Mononuclear cell (primary cell): Measurements from ENCODE around the gene SPATA46. TPM values are rescaled to one million over a fixed set of nuclear protein-coding genes. Genes with fewer than 3 reads are reported as not detected.

Experiments
- H3K27me3 ChIP-seq: 2 replicates; pipeline ENCODE4 v1.6.0; 2011; ENCODE audit warnings: low read length, control low read depth; ENCODE audit not compliant: insufficient read depth
- H3K4me1 ChIP-seq: 2 replicates; pipeline ENCODE4 v1.5.1; 2011; ENCODE audit warnings: mild to moderate bottlenecking, low read length, control low read depth; ENCODE audit not compliant: insufficient read depth
- H3K4me3 ChIP-seq: 2 replicates; pipeline ENCODE4 v1.5.1; 2011; ENCODE audit warnings: mild to moderate bottlenecking, low read length, moderate library complexity
- H3K9me3 ChIP-seq: 2 replicates; pipeline ENCODE4 v1.5.1; 2011; ENCODE audit warnings: low read depth, mild to moderate bottlenecking, control low read depth, low read length
- total RNA-seq: library from RNA; depleted of rRNA; stranded (reverse); fragments of >200 nt; gene quantifications from one replicate; pipeline ENCODE4 v1.2.3, GENCODE V29; 2012

Gene SPATA46
- total RNA-seq, 1 donor: not detected

DNA sequence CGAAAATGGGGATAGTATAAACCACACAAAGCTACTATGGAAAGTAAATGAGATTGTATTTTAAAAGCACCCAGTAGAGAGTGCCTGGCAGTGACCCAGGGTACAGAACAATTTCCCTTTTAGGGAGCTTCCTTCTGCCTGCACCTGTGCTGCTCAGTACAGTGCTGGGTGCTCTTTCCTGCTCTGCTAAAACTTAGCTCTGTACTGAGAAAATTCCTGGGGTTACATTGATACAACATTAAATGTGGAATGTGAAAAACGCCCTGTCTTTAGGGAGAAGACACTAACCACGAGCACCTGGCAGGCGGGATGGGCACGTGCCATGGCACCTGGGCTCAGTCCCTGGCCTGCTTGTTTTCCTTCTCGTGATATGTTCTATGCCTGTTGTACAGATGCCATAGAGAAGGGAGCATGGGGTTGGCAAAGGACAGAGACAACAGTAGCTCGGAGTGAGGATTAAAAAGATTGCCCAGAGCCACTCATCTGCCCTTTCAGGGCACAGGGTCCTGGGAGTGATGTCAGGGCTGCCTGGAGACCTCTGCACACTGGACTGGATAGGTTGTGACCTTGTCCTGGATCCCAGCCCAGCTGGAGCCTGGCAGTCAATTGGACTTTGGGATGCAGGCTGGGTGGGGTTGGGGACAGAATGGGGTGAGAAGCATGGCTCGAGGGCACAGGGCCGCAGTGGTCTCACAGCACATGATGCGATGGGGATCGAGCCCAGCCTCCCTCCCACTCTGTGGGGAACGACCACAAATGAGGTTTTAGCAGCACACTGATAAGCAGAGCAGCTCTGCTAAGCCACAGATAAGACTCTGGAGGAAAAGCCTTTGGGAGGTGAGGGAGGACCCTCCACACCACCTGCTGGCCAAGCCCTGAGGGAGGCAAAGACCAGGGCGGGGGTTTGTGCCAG, 4.2 kb downstream of the SPATA46 start:
- no peak overlapping the region for H3K4me3 ChIP-seq
- H3K27me3 ChIP-seq: no peaks in the 10 kb centered on the region
- H3K9me3 ChIP-seq: no peaks in the 10 kb centered on the region
- no peaks in the 10 kb centered on the region for H3K4me1 ChIP-seq

DNA sequence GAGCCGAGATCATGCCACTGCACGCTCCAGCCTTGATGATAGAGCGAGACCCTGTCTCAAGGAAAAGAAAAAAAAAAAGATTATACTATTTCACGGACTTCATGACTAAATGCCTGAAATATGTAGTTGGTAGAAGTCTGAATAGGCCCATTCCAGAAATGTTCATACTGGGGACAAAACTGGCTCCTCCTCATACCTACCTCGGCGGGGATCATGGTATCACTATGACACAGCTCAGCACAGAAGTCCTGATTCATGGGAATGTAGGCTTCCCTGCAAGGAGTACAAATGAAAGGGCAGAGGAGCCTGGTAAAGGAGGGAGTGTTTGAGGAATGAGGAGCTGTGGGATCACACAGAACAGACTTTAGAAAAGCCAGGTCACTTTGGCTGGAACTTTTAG, 5.0 kb downstream of the SPATA46 start:
- H3K9me3 ChIP-seq: no peaks in the 10 kb centered on the region
- no peak overlapping the region for H3K4me3 ChIP-seq
- H3K27me3 ChIP-seq: no peaks in the 10 kb centered on the region
- H3K4me1 ChIP-seq: no peaks in the 10 kb centered on the region

DNA sequence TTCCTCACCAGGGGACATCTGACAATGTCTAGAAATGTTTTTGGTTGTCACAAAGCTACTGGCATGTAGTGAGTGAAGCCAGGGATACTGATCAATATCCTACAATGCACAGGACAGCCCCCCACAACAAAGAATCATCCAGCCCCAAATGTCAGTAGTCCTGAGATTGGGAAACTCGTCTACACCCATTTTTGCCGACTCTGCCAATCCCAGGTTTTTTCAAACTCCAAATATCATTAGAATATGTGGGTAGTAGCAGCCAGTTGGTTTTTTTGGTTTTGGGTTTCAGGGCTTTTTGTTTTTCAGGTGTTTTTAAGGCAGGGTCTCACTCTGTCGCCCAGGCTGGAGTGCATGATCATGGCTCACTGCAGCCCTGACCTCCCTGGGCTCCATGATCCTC, 5.9 kb downstream of the SPATA46 start:
- H3K4me3 ChIP-seq: no peak overlapping the region
- H3K27me3 ChIP-seq: no peaks in the 10 kb centered on the region
- H3K4me1 ChIP-seq: no peaks in the 10 kb centered on the region
- H3K9me3 ChIP-seq: no peaks in the 10 kb centered on the region

DNA sequence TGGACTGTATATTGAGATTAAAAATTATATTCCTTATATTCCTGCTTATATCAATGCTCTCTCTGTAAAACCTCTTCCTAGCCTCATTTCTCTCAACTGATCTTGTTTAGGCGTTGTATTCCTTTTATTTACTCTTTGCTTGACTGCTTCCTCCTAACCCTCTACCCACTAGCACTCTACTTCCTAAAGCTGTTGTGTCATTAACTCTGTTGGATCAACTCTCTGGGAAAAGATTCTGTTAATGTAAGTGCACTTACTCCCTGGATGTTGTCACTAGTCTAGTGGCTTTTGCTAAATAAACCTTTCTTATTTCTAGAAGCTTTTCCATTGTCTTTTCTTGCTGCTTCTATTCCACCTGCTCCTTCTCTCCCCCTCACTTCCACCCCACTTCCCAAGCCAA, 6.5 kb downstream of the SPATA46 start:
- Histone ChIP-seq H3K9me3 (no peaks in the 10 kb centered on the region), H3K27me3 (no peaks in the 10 kb centered on the region), H3K4me3 (no peak overlapping the region), H3K4me1 (no peaks in the 10 kb centered on the region)

DNA sequence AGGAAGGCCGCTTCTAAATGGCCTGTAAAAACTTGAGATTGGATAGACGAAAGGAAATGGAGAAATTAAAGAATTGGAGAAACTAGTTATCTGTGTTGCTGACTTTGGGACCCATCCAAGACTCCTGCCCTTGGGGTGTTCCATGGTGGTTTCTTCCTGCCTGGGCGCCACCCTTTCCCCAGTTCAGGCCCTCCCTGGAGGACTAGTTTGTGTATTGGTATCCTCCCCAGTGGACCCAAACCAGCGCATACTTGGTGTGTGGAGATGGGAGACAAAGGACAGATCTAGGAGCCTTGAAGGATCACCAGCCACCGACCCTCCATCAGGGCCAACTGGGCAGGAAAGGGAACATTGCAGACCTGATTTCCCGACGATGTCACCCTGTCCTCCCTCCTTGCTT, 7.1 kb downstream of the SPATA46 start:
- no peak overlapping the region for H3K4me3 ChIP-seq
- no peaks in the 10 kb centered on the region for H3K9me3 ChIP-seq
- H3K4me1 ChIP-seq: no peaks in the 10 kb centered on the region
- no peaks in the 10 kb centered on the region for H3K27me3 ChIP-seq

DNA sequence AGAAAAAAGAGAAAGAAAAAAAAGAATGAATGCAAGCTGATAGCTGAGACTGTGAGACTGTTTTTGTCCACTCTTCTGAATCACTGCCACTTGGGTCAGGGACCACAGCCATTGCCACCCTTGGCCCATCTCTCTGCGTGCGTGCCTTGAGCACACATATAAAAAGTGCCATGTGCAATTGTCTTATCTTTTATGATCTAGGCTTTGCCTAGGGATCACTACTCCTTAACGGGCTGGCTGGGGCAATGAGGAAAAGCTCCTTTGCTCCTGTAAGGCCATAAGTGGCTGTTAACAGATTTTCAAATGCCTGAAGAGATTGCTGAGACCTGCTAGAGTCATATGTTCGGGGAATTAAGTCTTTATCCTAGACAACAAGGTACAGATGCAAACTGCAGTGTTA, 8.2 kb downstream of the SPATA46 start:
- Histone ChIP-seq H3K4me1 (no peaks in the 10 kb centered on the region), H3K4me3 (no peak overlapping the region), H3K9me3 (no peaks in the 10 kb centered on the region), H3K27me3 (no peaks in the 10 kb centered on the region)

DNA sequence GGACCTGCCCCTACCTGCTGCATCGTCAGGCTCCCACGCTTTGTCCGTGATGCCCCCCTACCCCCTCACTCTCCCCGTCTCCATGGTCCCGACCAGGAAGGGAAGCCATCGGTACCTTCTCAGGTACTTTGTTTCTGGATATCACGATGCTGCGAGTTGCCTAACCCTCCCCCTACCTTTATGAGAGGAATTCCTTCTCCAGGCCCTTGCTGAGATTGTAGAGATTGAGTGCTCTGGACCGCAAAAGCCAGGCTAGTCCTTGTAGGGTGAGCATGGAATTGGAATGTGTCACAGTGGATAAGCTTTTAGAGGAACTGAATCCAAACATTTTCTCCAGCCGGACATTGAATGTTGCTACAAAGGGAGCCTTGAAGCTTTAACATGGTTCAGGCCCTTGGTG, 8.9 kb downstream of the SPATA46 start:
- no peak overlapping the region for H3K4me3 ChIP-seq
- no peaks in the 10 kb centered on the region for H3K4me1 ChIP-seq
- no peaks in the 10 kb centered on the region for H3K27me3 ChIP-seq
- no peaks in the 10 kb centered on the region for H3K9me3 ChIP-seq

DNA sequence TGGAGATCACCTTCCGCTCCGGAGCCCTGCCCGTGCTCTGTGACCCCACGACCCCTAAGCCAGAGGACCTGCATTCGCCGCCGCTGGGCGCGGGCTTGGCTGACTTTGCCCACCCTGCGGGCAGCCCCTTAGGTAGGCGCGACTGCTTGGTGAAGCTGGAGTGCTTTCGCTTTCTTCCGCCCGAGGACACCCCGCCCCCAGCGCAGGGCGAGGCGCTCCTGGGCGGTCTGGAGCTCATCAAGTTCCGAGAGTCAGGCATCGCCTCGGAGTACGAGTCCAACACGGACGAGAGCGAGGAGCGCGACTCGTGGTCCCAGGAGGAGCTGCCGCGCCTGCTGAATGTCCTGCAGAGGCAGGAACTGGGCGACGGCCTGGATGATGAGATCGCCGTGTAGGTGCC, 9.6 kb downstream of the SPATA46 start:
- H3K9me3 ChIP-seq: no peaks in the 10 kb centered on the region
- H3K4me1 ChIP-seq: no peaks in the 10 kb centered on the region
- H3K4me3 ChIP-seq: no peak overlapping the region
- H3K27me3 ChIP-seq: no peaks in the 10 kb centered on the region

DNA sequence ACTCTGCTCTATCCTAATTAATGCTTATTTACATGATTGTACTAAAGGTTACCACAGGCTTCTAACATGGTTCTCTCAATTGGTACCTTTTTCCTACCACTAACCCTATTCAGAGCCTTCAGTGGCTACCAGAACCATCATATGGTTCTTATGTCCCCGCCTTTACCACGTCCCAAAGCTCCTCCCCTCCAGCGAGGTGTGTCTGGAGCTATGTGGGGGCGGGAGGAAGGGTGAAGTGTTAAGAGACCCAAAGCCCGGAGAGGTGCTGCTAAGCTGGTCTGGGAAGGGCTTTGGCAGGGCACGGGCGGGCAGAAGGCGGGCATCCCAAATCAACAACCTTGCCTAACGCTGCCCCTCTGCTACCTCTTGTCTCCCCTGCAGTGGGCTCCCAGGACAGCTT, 10.0 kb downstream of the SPATA46 start:
- Histone ChIP-seq H3K9me3 (no peaks in the 10 kb centered on the region), H3K4me1 (no peaks in the 10 kb centered on the region), H3K4me3 (no peak overlapping the region), H3K27me3 (no peaks in the 10 kb centered on the region)

DNA sequence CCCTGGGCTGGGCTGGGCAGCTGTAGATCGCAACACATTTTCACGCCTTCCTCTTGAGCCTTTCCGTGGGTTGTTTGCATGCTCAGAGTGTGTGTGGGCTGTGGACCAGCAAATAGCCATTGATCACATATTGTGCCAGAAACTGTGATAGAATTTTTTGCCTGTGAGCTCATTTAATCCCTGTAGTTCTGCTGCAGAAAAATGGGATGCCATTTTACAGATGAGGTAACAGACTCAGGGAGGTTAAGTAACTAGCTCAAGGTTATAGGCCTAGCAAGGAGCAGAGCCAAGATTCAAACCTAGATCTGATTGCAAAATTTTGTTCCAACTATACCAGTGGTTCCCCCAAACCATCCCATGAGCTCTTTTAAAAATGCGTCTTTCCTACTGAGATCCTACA, 10.5 kb downstream of the SPATA46 start:
- no peaks in the 10 kb centered on the region for H3K9me3 ChIP-seq
- no peak overlapping the region for H3K4me3 ChIP-seq
- no peaks in the 10 kb centered on the region for H3K27me3 ChIP-seq
- H3K4me1 ChIP-seq: no peaks in the 10 kb centered on the region

DNA sequence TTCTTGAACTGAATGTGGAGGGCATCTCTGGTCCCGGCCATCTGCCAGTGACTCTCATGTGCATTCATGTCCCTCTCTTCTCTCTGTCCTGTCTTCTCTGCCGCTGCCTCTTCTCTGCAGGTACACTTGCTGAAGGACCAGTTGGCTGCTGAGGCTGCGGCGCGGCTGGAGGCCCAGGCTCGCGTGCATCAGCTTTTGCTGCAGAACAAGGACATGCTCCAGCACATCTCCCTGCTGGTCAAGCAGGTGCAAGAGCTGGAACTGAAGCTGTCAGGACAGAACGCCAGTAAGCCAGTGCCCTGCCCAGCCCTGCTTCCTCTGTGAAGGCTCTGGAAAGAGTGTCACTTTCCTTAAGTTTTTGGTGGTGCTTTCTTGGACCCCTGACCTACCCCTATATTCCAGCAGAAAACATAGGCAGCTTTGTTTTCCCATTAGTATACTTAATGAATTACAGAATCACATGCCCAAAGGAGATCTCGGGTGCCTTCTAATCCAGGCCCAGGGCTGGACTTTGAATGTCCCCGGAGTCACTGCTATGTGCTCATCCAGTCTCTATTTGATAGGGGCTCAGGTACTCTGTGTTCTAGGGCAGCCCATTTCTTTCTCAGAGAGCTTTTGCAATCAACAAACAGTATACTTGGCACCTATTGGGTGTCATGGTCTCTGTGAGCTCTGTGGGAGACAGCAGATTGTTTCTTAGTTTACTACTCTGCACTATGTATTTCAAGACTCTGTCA, 11.2 kb downstream of the SPATA46 start:
- Histone ChIP-seq H3K9me3 (no peaks in the 10 kb centered on the region), H3K4me3 (no peak overlapping the region), H3K27me3 (no peaks in the 10 kb centered on the region), H3K4me1 (no peaks in the 10 kb centered on the region)

DNA sequence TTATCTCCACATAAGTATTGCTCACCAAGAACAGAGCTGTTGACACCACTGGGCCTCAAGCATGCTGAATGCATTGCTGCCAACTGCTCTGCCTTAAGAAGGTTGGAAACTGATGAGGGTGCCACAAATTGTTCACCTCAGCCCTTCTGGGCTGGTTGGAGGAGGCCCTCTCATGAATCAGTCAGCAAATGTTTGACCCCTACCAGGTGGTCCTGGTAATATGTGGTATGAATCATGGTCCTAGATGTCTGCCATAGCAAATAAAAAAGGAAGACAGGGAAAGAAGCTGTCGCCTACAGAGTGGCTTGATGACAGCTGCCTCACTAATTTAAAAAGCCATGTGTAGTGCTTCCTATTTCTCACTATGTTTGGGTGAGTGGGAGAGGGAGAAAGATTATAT, 12.2 kb downstream of the SPATA46 start:
- H3K4me1 ChIP-seq: no peaks in the 10 kb centered on the region
- no peaks in the 10 kb centered on the region for H3K27me3 ChIP-seq
- H3K9me3 ChIP-seq: no peaks in the 10 kb centered on the region
- no peak overlapping the region for H3K4me3 ChIP-seq

DNA sequence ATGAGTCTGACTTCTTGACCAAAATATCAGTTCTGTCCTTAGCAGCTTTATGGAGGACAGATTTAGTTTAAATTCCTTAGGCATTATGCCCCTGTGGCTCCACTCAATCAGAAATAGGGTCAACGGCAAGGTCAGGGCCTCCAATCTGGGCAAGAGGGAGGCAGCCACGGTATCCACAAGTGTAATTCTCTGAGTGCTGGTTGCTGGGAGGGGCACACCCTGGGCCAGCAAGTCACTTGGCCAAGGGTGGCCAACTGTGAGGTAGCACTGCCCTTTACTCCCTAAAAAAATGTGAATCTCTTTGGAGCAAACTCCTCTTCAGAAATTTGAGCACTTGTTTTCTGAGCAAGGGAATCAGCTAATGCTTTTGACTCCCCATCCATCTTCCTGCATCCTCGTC, 12.8 kb downstream of the SPATA46 start:
- Histone ChIP-seq H3K9me3 (no peaks in the 10 kb centered on the region), H3K27me3 (no peaks in the 10 kb centered on the region), H3K4me1 (no peaks in the 10 kb centered on the region), H3K4me3 (no peak overlapping the region)

DNA sequence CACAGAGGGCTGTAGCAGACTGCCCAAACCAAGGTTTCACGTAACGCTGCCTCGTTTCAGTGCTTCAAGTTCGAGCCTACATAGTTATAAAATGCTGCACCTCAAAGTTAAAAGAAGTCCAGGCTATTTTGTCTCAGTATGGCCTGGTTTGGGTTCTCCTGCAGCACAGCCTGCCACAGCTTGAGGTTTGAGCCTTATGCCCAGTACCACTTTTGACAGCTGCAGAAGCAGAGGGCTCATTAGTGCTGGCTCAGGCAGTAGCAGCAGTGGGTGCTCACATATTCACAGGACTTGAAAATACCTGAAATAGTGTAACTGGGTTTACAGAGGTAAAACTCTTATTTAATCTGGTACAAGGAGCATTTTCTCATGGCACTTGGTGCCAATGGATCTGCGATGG, 15.3 kb downstream of the SPATA46 start:
- no peaks in the 10 kb centered on the region for H3K27me3 ChIP-seq
- no peaks in the 10 kb centered on the region for H3K4me1 ChIP-seq
- H3K9me3 ChIP-seq: no peaks in the 10 kb centered on the region
- no peak overlapping the region for H3K4me3 ChIP-seq

DNA sequence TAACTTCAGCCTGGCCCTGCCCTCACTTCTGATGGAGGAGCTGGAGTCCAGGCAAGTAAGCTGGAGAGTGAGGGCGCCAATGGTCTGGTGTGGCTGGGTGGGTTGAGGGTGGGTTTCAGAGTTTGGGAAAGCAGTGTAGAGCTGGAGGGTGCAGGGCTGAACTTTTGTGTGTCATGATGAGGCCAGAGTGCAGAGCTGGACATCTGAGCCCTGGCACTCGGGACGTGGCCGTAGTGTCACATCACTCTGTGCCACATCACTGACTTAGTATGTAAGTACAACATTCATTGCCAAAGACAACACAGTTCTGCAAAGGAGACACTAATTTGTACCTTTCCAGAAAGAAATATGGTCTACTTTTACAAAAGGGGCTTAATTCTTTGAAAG, 15.8 kb downstream of the SPATA46 start:
- H3K4me3 ChIP-seq: no peak overlapping the region
- no peaks in the 10 kb centered on the region for H3K4me1 ChIP-seq
- H3K9me3 ChIP-seq: no peaks in the 10 kb centered on the region
- no peaks in the 10 kb centered on the region for H3K27me3 ChIP-seq
